Fibroblast of skin of left quadriceps (primary cell): ENCODE measurements around the gene NUFIP2.
A peak's percentile ranks its signal among the peaks of the same experiment; 100 is the strongest.
"Not testable (repeated sequence)": the region's sequence is repeated elsewhere in the genome, so short reads cannot be mapped to it uniquely, and the experiment has no call there.

Experiments
- DNase-seq, 2 experiments: peaks; one replicate each; pipeline ENCODE4 v3.0.0-alpha.2; 2013; ENCODE audit warnings: low read depth in 2 of 2

NUFIP2 gene

GRCh38 chr17:29238133-29238850, 55.7 kb downstream of the NUFIP2 start:
- DNase-seq: no peak

GRCh38 chr17:29237476-29238132, 56.3 kb downstream of the NUFIP2 start:
- DNase-seq: peak in 1 of 2 experiments; percentile 42

DNA sequence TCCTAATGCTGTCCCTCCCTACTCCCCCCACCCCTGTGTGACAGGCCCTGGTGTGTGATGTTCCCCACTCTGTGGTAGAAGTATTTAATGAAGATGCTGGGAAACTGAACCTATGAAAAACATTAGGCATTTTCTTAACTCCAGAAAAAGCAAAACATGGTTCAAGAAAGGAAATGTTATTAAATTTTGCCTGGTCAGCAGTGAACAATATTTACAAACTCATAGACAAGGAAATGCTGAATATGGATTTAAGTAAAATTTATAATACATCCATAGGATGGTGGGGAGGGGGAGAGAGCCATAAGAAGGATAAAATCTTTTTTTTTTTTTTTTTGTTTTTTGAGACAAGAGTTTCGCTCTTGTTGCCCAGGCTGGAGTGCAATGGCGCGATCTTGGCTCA, 58.0 kb downstream of the NUFIP2 start:
- no peak for DNase-seq

DNA sequence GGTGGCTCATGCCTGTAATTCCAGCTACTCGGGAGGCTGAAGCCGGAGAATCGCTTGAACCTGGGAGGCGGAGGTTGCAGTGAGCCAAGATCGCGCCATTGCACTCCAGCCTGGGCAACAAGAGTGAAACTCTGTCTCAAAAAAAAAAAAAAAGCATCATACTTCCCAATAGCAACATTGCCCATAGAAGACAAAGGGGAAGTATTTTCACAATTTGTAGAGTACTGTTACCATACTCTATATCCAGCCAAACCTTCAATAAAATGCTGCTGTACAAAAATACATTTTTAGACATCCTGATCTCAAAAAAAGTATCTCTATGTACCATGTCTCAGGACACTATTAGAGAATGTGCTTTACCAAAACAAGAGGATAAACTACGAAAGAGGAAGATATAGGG, 59.0 kb downstream of the NUFIP2 start:
- DNase-seq: not testable (repeated sequence)

DNA sequence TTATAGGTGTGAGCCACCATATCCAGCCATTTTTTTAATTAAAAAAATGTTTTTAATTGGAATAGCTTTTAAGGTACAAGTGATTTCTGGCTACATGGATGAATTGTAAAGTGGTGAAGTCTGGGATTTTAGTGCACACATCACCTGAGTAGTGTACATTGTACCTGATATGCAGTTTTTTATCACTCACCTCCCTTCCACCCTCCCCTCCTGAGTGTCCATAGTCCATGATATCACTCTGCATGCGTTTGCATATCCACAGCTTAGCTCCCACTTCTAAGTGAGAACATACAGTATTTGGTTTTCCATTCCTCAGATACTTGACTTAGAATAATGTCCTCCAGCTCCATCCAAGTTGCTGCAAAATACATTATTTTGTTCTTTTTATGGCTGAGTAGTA, 60.6 kb downstream of the NUFIP2 start:
- DNase-seq: no peak

DNA sequence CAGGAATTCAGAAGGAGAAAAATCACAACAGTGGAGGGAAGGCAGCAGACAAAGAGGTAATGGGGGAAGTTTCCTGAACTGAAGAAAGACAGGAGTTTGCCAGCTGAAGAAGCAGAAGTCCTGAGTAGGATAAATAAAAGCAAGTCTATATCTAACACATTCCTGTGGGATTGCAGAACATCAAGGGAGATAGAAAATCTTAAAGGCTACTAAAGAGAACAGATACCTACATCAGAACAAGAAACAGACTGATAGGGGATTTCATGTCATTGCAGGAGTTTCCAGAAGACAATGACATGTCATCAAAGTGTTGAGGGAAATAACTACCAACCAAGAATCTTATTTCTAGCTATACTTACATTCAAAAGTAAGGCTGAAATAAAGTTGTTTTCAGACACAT, 68.6 kb downstream of the NUFIP2 start:
- no peak for DNase-seq

GRCh38 chr17:29221338-29221737, 72.6 kb downstream of the NUFIP2 start:
- not testable (repeated sequence) for DNase-seq

- peak; percentile 65 to 68 for DNase-seq
Measured at GRCh38 chr17:29219378-29220047, 74.4 kb downstream of the NUFIP2 start.

DNA sequence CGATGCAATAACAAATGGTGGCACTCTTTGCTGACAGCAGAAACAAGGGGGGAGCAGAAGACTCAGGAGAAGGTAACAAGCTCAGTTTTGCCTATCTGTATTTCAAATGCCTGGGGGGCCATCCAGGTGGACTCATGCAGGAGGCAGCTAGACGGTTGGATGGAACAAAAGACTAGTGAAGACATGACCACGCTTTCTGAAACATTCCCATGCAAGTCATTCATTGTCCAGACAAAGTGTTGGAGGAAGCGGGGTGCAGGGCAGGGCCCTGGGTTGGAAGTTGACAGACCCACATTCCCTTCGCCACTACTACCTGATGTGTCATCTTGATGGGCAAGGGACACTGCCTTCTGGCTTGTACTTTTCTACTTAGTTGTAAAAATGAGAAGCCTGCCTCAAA, 77.1 kb downstream of the NUFIP2 start:
- no peak for DNase-seq

DNA sequence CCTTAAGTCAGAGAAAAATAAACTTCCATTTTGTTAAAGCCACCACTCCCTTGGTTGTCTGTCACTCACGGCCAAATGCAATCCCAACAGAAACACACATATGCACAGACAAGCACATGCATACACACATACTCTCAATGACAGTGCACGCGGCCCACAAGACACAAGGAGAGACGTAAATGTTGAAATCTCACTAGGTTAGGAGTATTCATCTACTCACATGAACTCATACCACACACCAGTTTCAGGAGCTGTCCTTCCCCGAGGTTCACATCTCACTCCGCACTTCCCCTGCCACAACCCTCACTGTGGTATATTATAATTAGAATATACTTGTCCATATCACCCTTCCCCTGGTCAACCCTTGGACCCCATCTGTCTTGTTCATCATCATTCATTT, 77.8 kb downstream of the NUFIP2 start:
- no peak for DNase-seq

DNA sequence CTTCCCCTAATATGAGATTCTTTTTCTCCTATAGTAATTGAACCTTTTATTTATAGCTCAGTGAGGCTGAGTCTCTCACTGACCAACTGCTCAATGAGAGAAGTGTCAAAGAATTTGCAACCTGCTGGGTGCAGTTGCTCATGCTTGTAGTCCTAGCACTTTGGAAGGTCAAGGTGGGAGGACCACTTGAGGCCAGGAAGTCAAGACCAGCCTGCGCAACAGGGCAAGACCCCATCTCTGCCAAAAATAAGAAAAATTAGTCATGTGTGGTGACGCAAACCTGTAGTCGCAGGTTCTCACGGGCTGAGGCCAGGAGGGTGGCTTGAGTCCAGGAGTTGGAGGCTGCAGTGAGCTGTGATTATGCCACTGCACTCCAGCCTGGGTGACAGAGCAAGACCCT, 78.2 kb downstream of the NUFIP2 start:
- no peak for DNase-seq

GRCh38 chr17:29215174-29215573, 78.8 kb downstream of the NUFIP2 start:
- DNase-seq: no peak

GRCh38 chr17:29214215-29215146, 79.5 kb downstream of the NUFIP2 start:
- DNase-seq: no peak

GRCh38 chr17:29212681-29213121, 81.2 kb downstream of the NUFIP2 start:
- DNase-seq: no peak

DNA sequence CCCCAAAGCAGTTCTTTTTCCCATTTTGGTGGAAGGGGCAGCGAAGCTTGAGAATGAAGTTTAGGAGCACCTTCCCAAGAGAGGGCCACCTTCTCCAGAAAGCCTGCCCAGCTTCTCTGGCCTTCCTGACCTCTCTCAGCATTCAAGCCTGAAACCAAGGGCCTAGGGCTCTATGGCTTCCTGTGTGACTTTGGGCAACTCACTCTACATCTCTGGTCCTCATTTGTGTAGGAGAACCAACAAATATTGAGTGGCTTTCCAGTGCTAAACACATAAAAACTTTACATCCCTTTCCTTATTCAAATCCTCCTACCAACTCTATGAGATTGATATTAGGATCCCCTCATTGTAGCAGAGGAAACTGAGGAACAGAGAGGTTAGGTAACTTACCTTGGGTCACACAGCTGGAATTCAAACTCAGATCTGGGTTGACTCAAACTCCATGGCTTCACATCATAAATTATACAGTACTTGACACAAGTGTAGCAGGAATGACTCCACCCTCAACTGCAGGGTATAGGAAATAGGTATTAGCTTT, 81.8 kb downstream of the NUFIP2 start:
- DNase-seq: no peak

DNA sequence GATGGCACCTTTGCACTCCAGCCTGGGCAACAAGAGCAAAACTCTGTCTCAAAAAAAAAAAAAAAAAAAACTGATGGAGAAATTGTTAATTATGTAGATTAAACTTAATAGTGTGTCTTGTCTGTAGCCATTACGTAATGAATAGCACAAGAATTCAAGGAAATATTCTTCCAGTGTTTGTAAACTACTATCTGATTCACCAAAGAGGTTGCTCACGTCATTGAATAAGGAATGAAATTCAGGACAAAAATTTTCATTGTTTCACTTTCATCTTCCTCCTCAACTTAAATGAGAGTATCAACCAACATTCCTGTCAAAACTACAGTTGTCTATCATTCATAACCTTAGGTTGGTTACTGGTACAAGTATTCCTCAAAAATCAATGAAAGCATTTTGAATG, 83.1 kb downstream of the NUFIP2 start:
- no peak for DNase-seq

GRCh38 chr17:29209073-29209472, 84.9 kb downstream of the NUFIP2 start:
- DNase-seq: no peak

DNA sequence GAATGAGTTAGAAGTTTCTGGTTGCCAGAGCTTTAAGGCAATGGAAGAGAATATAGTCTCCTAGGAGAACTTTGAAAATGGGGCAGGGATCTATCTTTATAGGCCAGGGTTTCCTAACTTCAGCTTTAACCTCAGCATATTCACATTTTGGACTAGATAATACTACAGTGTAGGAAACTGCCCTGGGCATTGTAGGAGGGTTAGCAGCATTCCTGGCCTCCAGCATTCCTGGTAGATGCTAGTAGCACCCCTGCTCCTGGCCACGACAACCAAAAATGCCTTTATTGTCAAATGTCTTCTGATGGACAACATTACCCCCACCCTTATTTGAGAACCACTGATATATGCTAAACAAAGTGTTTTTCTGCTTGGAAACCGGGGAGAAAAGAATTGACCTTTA, 86.0 kb downstream of the NUFIP2 start:
- DNase-seq: no peak
